Measurements from ENCODE around the gene APCDD1L. TPM values are rescaled to one million over a fixed set of nuclear protein-coding genes. Genes with fewer than 3 reads are reported as not detected.

Gene APCDD1L
- polyA plus RNA-seq: 0.09 TPM
- long read RNA-seq, donor 1: 0 reads
- long read RNA-seq, donor 2: 0 reads
- long read RNA-seq, donor 3: 0 reads
- long read RNA-seq, donor 4: 0 reads
- long read RNA-seq, donor 5: 0 reads
- long read RNA-seq, donor 6: 0 reads
- long read RNA-seq, donor 7, partial matches to known transcripts: 0 of 1 reads
- long read RNA-seq, donor 7, other reads (novel, unspliced or antisense): 0 of 1 reads
- long read RNA-seq, donor 8: 0 reads
- long read RNA-seq, donor 9: 0 reads
- long read RNA-seq, donor 10: 0 reads
- long read RNA-seq, donor 11: 0 reads

- no peak for DNase-seq
- no peak within 1 kb of the TSS for H3K27ac ChIP-seq (ENCODE audit: low read length)
- peaks cover 3% of the 10 kb centered on the region for H3K9me3 ChIP-seq (ENCODE audit: control insufficient read depth, low read depth, low read length)
- no peak within 1 kb of the TSS for H3K4me3 ChIP-seq (ENCODE audit: low read length)
- H3K27me3 ChIP-seq (ENCODE audit: control insufficient read depth, insufficient read depth, low read length): peaks cover 43% of the 10 kb centered on the region
- H3K4me1 ChIP-seq (ENCODE audit: control insufficient read depth, insufficient read depth, low read length): no peaks in the 10 kb centered on the region
- 49% methylated on average over 6 of the region's 28 CpGs for WGBS (ENCODE audit: insufficient coverage, low lambda C conversion rate)
- no peaks in the 10 kb centered on the region for H3K36me3 ChIP-seq (ENCODE audit: control insufficient read depth, insufficient read depth, low read length)
Observed at GRCh38 chr20:58515233-58516212, at the start of gene APCDD1L. Gene APCDD1L (minus strand): TSS chr20:58515399. CDS start chr20:58514707, 692 bp downstream.

GRCh38 chr20:58559368-58559729, 44.1 kb upstream of the APCDD1L start:
- no peak overlapping the region for H3K4me3 ChIP-seq (ENCODE audit: low read length)
- no peaks in the 10 kb centered on the region for H3K27me3 ChIP-seq (ENCODE audit: control insufficient read depth, insufficient read depth, low read length)
- DNase-seq: no peak
- H3K9me3 ChIP-seq (ENCODE audit: control insufficient read depth, low read depth, low read length): no peaks in the 10 kb centered on the region
- no peaks in the 10 kb centered on the region for H3K36me3 ChIP-seq (ENCODE audit: control insufficient read depth, insufficient read depth, low read length)
- WGBS (ENCODE audit: insufficient coverage, low lambda C conversion rate): no CpG with 5 or more reads among the region's 7 CpGs
- H3K4me1 ChIP-seq (ENCODE audit: control insufficient read depth, insufficient read depth, low read length): no peaks in the 10 kb centered on the region
- no peak overlapping the region for H3K27ac ChIP-seq (ENCODE audit: low read length)

DNA sequence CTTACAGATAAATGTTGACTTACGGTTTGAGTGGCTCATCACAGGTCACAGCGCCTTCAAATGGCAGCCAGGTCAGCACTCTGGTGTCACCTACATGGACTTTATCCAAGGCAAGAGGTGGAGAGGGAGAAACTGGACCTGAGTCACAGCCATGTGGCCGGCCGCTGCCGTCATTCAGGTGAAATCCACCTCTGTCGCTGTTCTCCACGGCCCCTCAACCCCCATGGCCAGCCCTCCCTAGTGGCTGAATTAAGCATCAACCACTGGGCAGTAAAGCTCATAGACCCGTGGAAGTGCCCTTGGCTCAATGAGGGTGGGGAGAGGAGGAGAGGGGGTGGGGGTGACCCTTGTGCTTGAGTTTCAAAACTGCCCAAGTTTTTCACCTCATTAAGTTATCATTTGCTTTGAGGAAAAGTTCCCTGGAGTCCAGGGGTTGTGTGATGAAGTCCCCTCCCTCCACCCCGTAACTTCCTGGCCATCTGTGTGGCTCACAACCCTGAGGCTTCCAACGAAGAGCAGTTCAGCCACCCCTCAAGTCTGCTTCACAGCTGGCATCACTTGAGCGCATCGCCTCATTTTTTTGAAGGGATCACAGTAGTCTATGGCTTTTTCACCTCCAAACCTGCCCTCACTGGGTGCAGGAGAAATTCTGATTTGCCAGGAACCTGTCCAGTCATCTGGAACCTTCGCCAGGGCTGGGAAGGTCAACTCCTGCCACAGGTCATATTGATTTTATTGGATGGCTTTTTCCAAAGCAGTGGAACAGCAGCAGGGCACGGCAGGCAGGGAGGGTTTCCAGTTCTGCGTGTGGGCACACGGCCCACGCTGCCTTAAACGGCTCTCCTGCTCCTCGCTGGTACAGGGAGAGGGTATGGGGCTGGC, 43.5 kb upstream of the APCDD1L start:
- Histone ChIP-seq H3K36me3 (ENCODE audit: control insufficient read depth, insufficient read depth, low read length) (no peaks in the 10 kb centered on the region), H3K27me3 (ENCODE audit: control insufficient read depth, insufficient read depth, low read length) (no peaks in the 10 kb centered on the region), H3K4me3 (ENCODE audit: low read length) (no peak overlapping the region), H3K27ac (ENCODE audit: low read length) (no peak overlapping the region), H3K9me3 (ENCODE audit: control insufficient read depth, low read depth, low read length) (no peaks in the 10 kb centered on the region), H3K4me1 (ENCODE audit: control insufficient read depth, insufficient read depth, low read length) (no peaks in the 10 kb centered on the region)
- DNase-seq: peak; percentile 14 to 22
- no CpG with 5 or more reads among the region's 19 CpGs for WGBS (ENCODE audit: insufficient coverage, low lambda C conversion rate)

DNA sequence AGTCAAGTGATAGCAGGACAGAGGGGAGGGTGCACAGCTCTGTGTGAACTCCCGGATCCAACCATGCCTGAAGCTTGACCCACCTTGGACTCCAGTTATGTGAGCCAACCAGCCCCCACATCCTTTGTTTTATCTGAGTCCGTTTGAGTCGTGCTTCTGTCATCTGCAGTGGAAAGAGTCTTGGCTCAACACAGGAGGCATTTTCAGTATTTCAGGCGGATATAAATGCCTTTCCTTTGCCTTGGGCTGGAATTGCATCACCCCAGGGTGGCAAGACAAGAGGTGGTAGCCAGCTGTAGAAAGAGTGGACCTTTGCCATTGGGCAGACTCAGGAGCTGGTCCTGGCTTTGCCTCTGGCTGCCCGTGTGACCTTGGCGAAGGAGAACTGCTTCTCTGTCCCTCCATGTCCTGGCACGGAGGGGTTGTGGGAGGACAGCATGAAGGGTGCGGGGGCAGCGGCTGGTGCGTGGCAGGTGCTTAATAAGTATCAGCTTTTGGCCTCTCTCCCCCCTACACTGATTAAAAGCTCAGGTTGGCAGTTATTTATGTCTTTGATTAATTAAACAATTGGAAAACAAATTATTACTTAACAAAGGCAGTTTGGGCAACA, 42.6 kb upstream of the APCDD1L start:
- H3K36me3 ChIP-seq (ENCODE audit: control insufficient read depth, insufficient read depth, low read length): no peaks in the 10 kb centered on the region
- DNase-seq: no peak
- no peaks in the 10 kb centered on the region for H3K9me3 ChIP-seq (ENCODE audit: control insufficient read depth, low read depth, low read length)
- no CpG with 5 or more reads among the region's 10 CpGs for WGBS (ENCODE audit: insufficient coverage, low lambda C conversion rate)
- H3K4me1 ChIP-seq (ENCODE audit: control insufficient read depth, insufficient read depth, low read length): no peaks in the 10 kb centered on the region
- H3K27me3 ChIP-seq (ENCODE audit: control insufficient read depth, insufficient read depth, low read length): peaks cover 2% of the 10 kb centered on the region
- no peak overlapping the region for H3K4me3 ChIP-seq (ENCODE audit: low read length)
- no peak overlapping the region for H3K27ac ChIP-seq (ENCODE audit: low read length)

GRCh38 chr20:58556961-58557360, 41.8 kb upstream of the APCDD1L start:
- no peak for DNase-seq
- H3K27me3 ChIP-seq (ENCODE audit: control insufficient read depth, insufficient read depth, low read length): peaks cover 2% of the 10 kb centered on the region
- no peak overlapping the region for H3K27ac ChIP-seq (ENCODE audit: low read length)
- H3K9me3 ChIP-seq (ENCODE audit: control insufficient read depth, low read depth, low read length): no peaks in the 10 kb centered on the region
- WGBS (ENCODE audit: insufficient coverage, low lambda C conversion rate): 100% methylated on average over 2 of the region's 6 CpGs
- H3K4me3 ChIP-seq (ENCODE audit: low read length): no peak overlapping the region
- H3K4me1 ChIP-seq (ENCODE audit: control insufficient read depth, insufficient read depth, low read length): no peaks in the 10 kb centered on the region
- H3K36me3 ChIP-seq (ENCODE audit: control insufficient read depth, insufficient read depth, low read length): no peaks in the 10 kb centered on the region

- Histone ChIP-seq H3K27ac (ENCODE audit: low read length) (no peak overlapping the region), H3K4me3 (ENCODE audit: low read length) (no peak overlapping the region), H3K9me3 (ENCODE audit: control insufficient read depth, low read depth, low read length) (no peaks in the 10 kb centered on the region), H3K27me3 (ENCODE audit: control insufficient read depth, insufficient read depth, low read length) (peaks cover 2% of the 10 kb centered on the region), H3K36me3 (ENCODE audit: control insufficient read depth, insufficient read depth, low read length) (no peaks in the 10 kb centered on the region), H3K4me1 (ENCODE audit: control insufficient read depth, insufficient read depth, low read length) (no peaks in the 10 kb centered on the region)
- DNase-seq: no peak
- WGBS (ENCODE audit: insufficient coverage, low lambda C conversion rate): no CpG with 5 or more reads among the region's 3 CpGs
Observed at GRCh38 chr20:58555078-58555765, 40.0 kb upstream of the APCDD1L start.

GRCh38 chr20:58554541-58554940, 39.3 kb upstream of the APCDD1L start:
- no peaks in the 10 kb centered on the region for H3K4me1 ChIP-seq (ENCODE audit: control insufficient read depth, insufficient read depth, low read length)
- H3K27ac ChIP-seq (ENCODE audit: low read length): no peak overlapping the region
- H3K4me3 ChIP-seq (ENCODE audit: low read length): no peak overlapping the region
- H3K36me3 ChIP-seq (ENCODE audit: control insufficient read depth, insufficient read depth, low read length): no peaks in the 10 kb centered on the region
- no peaks in the 10 kb centered on the region for H3K9me3 ChIP-seq (ENCODE audit: control insufficient read depth, low read depth, low read length)
- DNase-seq: no peak
- peaks cover 2% of the 10 kb centered on the region for H3K27me3 ChIP-seq (ENCODE audit: control insufficient read depth, insufficient read depth, low read length)
- WGBS (ENCODE audit: insufficient coverage, low lambda C conversion rate): no CpG with 5 or more reads among the region's 3 CpGs

GRCh38 chr20:58553841-58554240, 38.6 kb upstream of the APCDD1L start:
- Histone ChIP-seq H3K4me1 (ENCODE audit: control insufficient read depth, insufficient read depth, low read length) (no peaks in the 10 kb centered on the region), H3K36me3 (ENCODE audit: control insufficient read depth, insufficient read depth, low read length) (no peaks in the 10 kb centered on the region), H3K4me3 (ENCODE audit: low read length) (no peak overlapping the region), H3K27ac (ENCODE audit: low read length) (no peak overlapping the region), H3K9me3 (ENCODE audit: control insufficient read depth, low read depth, low read length) (no peaks in the 10 kb centered on the region), H3K27me3 (ENCODE audit: control insufficient read depth, insufficient read depth, low read length) (peaks cover 2% of the 10 kb centered on the region)
- no CpG with 5 or more reads among the region's 9 CpGs for WGBS (ENCODE audit: insufficient coverage, low lambda C conversion rate)
- DNase-seq: no peak

DNA sequence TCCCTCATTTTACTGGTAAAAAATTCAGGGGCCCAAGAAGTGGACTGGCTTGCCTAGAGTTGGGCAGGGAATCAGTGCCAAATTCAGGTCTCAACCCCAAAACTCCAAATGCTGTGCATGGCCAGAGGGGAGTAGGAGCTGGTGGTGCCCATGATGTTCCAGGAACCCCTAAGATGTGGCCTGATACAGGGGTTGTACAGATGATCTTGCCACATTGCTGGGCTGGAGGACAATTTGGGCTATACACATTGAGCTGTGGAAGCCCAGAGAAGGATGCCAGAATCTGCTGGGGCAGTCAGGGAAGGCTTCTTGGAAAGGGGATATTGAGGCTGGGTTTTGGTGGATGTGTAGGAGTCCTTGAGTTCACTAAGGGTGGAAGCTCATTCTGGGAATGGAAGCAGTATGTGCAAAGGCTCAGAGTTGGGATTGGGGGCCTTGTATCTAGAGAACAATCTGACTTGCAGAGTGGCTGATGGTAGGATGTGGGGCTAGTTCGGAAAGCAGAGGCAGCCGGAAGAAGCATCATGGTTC, 38.0 kb upstream of the APCDD1L start:
- no peak overlapping the region for H3K27ac ChIP-seq (ENCODE audit: low read length)
- no peaks in the 10 kb centered on the region for H3K9me3 ChIP-seq (ENCODE audit: control insufficient read depth, low read depth, low read length)
- no CpG with 5 or more reads among the region's 2 CpGs for WGBS (ENCODE audit: insufficient coverage, low lambda C conversion rate)
- DNase-seq: no peak
- H3K4me3 ChIP-seq (ENCODE audit: low read length): no peak overlapping the region
- H3K36me3 ChIP-seq (ENCODE audit: control insufficient read depth, insufficient read depth, low read length): no peaks in the 10 kb centered on the region
- H3K4me1 ChIP-seq (ENCODE audit: control insufficient read depth, insufficient read depth, low read length): no peaks in the 10 kb centered on the region
- peaks cover 2% of the 10 kb centered on the region for H3K27me3 ChIP-seq (ENCODE audit: control insufficient read depth, insufficient read depth, low read length)

Data from large intestine (tissue), 12 donors.